Suppressor macrophage treated with lipopolysaccharide for 1 hour (primary cell): Measurements from ENCODE around the gene LRRC75B.
"Not testable (repeated sequence)": the region's sequence is repeated elsewhere in the genome, so short reads cannot be mapped to it uniquely, and the experiment has no call there.

ENCODE experiments used
- DNase-seq, 3 donors: peaks; one replicate each; pipeline ENCODE4 v3.0.0-alpha.2; 2020 to 2022

LRRC75B gene

DNA sequence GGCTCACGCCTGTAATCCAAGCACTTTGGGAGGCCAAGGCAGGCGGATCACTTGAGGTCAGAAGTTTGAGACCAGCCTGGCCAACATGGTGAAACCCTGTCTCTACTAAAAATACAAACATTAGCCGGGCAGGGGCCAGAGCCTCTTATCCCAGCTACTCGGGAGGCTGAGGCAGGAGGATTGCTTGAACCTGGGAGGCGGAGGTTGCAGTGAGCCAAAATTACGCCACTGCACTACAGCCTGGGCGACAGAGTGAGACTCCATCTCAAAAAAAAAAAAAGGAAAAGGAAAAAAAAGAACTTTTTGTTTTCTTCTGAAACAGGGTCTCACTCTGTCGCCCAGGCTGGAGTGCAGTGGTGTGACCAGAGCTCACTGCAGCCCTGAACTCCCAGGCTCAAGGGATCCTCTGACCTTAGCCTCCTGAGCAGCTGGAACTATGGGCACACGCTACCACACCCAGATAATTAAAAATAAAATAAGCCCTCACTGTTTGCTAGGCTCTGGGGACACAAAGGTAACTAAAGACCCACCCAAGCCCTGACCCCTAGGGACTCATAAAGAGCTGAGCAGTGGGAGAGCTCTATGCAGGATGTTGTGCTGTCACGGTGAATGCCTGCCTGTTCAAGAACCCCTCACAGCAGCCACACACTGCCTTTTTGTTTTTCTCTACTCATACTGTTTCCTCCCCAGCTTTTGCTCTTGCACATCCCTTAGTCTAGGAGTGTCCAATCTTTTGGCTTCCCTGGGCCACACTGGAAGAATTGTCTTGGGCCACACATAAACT, 40.2 kb downstream of the LRRC75B start:
- DNase-seq: not testable (repeated sequence)

DNA sequence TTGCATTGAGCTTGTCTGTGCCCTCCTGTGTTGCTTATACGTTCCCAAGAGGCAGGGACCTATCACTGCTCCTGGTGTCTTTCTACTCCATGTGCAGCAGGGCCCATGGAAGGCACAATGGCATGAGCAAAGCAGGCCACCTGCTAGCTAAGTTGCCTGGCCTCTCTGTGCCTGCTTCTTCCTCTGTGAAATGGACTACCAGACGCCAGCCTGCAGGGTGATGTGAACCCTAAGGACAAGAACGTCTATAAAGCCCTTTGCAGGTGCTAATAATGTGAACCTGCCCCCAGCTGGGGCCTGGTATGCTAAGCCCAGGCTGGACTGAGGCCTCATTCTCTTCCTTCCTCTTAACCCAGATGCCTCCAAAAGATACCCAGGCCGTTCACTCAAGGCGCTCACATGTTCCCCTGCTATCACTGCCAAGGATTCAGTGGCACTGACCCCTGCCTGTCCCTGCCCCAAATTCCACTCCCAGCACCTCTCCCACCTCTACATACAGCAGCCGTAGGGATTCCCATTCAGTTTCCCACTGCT, 41.9 kb downstream of the LRRC75B start:
- DNase-seq: no peak

DNA sequence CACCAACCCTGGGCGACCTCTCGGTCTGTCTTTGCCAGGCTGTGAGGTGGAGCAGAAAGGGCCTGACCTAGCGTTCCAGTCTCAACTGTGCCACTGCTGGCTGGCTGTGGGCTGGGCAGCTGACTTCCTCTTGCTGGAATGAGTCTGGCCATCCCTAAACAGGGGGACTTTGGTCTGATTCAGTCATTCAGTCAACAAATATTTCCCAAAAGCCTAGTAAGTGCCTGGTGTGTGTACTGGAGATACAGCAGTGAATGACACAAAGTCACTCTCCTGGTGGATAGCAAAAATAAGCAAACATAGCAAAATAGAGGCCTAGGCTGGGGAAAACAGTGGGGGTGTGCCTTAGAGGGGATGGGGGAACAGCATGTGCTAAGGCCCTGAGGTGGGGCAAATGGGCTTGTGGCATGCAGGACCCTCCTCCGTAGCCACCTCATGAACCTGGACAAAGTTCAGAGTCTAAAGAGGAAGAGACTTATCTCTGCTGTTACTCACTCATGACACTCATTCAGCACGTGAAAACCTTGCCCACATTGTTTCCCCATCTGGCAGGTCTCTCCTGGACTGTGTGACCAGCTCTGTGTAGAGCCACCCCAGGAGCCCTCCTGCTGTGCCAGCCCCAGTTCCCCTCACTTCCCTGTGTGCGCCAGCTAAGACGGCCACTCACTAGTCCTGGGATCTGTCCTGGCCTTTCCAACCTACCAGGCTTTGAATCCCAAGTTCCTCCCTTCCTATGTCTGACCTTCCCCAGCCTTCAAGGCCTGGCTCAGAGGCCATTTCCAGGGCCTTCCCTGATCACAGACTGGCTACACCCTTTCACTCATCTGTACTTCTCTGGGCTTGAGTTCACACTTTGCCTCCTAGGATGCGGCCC, 42.6 kb downstream of the LRRC75B start:
- DNase-seq: peak; percentile 83 to 84 (median 84)

DNA sequence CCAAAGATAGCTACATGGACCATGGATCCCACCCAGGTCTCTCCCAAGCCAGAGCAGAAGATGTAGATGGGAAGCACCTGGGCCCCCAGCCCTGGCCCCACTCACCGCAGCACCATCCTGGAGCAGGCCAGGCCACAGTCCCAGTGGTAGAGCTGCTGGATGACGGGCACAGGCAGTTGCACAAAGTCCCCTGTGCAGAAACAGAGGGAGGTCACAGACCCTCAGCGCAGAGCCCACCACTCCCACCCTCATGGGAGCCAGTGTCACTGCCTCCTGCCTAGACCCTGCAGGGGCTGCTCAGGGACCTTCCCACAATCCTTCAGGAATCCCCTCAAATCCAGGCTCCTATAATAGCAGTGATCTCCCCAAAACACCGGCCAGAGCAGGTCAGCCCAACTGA, 44.1 kb downstream of the LRRC75B start:
- no peak for DNase-seq

DNA sequence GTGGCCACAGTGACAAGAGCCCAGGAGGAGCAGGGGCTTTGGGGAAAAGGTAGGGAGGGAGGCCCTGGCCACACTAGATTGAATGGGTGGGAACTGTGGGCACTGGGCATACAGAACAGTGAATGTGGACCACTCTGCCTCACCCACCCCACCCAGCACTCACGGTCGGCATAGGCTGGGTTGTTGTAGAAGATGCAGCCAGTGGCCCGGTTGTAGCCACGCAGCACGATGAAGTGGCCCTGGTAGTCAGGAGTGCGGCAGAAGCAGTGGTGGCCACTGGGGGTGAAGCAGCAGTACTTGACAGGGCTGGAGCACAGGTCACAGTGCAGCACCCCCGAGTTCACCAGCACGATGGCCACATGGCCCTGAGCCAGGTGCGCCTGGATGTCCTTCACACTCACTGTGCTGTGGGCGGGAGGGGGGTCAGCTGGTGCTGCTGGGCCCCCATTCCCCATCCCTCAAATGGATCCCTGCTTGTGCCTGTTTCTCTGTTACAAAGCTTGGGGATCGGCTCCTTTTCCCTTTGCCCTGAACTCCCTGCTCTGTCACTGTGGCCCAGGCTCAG, 49.1 kb downstream of the LRRC75B start:
- no peak for DNase-seq

DNA sequence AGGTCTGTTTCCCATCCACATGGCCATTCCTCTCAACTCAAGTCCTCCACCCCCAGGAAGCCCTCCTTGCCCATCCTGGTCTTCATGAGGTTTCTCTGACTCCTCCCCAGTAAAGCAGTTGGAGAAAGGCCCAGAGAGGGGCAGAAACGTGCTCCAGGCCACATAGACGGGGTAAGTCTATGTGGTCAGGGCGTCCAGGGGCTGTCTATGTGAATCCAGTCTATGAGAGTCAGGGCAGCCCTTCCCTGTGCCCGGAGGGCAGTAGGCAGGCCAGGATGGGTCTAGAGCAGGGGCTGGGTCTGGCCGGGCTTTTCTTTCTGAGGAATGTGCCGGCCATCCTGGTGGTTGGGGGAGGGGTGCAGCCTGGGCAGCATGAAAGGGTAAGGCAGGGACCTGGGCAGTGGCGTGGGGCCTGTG, 49.7 kb downstream of the LRRC75B start:
- no peak for DNase-seq

DNA sequence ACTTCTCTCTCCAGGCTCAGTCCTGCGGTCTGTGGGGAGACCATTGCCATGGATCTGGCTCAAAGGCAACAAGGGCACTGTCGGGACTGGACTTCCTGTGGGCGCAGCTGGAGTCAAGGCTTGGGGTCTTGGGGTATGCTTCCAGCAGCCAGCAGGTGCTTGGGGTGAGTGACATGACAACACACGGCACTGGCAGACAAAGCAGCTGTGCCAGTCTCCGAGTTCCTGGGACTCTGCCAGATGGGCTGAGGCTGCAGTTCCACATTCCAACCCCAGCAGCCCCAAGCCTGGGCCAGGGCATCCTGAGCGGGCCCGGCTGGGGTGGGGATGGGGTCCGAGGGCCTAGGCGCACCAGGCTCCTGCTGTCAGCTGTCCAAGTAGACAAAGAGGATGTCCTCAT, 50.2 kb downstream of the LRRC75B start:
- DNase-seq: no peak

DNA sequence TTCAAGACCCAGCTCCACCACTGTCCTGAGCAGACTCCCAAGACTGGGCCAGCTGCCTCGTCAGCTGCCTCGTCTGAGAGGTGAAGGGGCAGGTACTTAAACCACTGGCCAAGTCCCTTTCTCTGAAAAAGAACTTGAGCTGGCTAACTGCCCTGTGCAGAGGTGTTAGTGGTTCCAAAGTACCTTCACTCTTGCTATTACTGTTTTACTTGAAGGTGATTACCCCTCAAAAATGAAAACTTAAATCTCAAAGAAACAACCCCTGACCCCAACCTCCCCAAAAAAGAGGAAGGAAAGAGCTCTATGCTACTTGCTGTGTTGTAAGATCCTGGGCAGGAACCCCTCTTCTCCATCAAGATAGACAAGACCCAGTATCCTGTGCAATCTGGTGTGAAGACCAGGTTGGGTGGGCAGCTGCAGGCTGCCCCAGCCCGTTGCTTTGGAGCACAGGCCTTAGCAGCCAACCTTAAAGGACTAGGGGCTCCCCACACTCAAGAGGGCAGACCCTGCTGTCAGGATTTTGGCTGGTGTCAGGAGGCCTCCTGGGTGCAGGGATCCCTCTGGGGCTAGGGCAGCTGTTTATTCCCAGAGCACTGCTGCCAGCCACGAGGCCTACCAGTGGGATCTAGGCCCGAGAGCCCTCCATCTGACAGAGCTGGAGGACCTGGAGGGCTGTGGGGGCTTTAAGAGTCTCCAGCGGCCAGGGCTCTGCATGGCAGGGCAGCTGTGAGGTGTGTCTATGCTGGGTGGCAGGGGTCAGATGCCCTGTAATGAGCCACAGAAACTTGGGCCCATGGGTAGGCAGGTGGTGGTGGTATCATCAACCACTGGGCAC, 51.0 kb downstream of the LRRC75B start:
- no peak for DNase-seq

DNA sequence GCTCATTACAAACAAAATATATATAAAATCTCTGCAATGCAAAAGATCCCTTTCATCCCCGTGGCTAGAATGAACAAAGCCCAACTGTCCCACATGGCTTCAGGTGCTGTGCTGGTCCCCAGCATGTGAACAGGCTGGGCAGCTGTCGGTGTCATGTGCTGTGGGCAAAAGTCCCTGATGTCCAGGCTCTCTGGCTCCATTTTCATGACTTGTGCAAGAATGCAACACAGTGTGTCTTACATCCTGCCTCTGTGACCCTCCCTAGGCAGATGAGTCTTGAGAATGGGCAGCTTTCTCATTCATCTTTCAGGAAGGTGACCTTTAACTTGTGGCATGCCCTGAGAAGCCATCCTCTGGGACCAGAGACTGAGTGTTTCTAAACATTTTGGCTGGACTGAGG, 52.4 kb downstream of the LRRC75B start:
- no peak for DNase-seq

DNA sequence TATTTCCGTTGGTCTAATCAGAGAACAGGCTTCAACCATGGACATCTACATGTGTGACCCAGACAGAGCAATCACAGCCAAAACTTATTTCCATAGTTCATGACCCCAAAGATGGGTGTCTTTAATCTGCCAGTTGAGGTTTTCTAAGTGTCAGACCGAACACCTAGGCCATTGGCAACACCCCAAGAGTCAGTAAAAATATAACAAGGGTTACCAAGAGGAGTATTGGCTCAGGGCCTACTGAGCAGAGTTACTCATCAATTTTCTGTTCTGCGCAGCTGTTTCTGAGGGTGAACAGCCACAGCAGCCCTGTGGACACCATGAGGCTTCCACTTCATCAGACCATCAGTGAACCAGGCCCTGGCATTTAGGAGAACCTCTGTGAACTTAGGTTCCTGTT, 56.8 kb downstream of the LRRC75B start:
- no peak for DNase-seq
